HCT116 (cell line): ENCODE results near the gene CDYL. TPM values are rescaled to one million over a fixed set of nuclear protein-coding genes. Genes with fewer than 3 reads are reported as not detected.

Experiments used
- ATAC-seq: fragments of 200-7000 bp; cut with Tn5 transposase; 2 replicates; pipeline ENCODE4 v1.9.1; 2020; ENCODE audit warnings: mild to moderate bottlenecking, moderate library complexity
- BruUV-seq: library from RNA; stranded (reverse); fragments of 400-500 nt; replicated peaks from 2 replicates; lab custom pipeline; 2021; lab: Mats Ljungman, UMichigan
- CTCF ChIA-PET: fragments of 300-600 bp; sonication (Branson Sonifier 250); formaldehyde crosslinking; loops from one replicate; lab custom pipeline; 2021; ENCODE audit warnings: antibody characterized with exemption; lab: Charles Lee
- POLR2A ChIA-PET: fragments of 300-600, 350-600 bp; sonication (Branson Sonifier 250); formaldehyde crosslinking; loops from one replicate; lab custom pipeline; 2021; ENCODE audit warnings: antibody characterized with exemption; lab: Charles Lee
- RAD21 ChIA-PET, 2 experiments: fragments of 300-600 bp; sonication (Branson Sonifier 250); formaldehyde crosslinking; loops; one replicate each; lab custom pipeline; 2023; ENCODE audit warnings: low total read pairs in 2 of 2; ENCODE audit not compliant: uncharacterized antibody in 2 of 2, unreplicated experiment in 2 of 2, low non-redundant PET in 1 of 2; lab: Charles Lee
- DNase-seq: peaks from one replicate; pipeline ENCODE4 v3.0.0-alpha.2; 2010; ENCODE audit warnings: low read depth, low spot score
- H2AFZ ChIP-seq: fragments of 200-600 bp; shearing (Covaris generic), sonication (generic); 2 replicates; pipeline ENCODE4 v1.6.1; 2017; ENCODE audit warnings: low read depth, mixed run types, mixed read lengths, antibody characterized with exemption, low read length; ENCODE audit not compliant: poor library complexity, severe bottlenecking
- H3K27ac ChIP-seq: 2 replicates; pipeline ENCODE4 v1.5.1; 2012; ENCODE audit warnings: low read depth, low read length
- H3K27me3 ChIP-seq: fragments of 200-600 bp; sonication (generic); 2 replicates; pipeline ENCODE4 v1.6.1; 2016; ENCODE audit warnings: mixed run types, low read length, mixed read lengths; ENCODE audit not compliant: insufficient read depth
- H3K36me3 ChIP-seq, 2 experiments: fragments of 200-500 bp in 1 of 2; fragments of 200-600 bp in 1 of 2; sonication (Bioruptor generic) in 1 of 2; sonication (generic) in 1 of 2; 2 replicates each; pipeline versions ENCODE4 v1.5.1 to v1.6.1; 2014 to 2016; ENCODE audit warnings: low read length in 2 of 2, inconsistent platforms in 1 of 2, mixed read lengths in 1 of 2, mixed run types in 1 of 2; ENCODE audit not compliant: insufficient read depth in 2 of 2, control insufficient read depth in 1 of 2
- H3K4me1 ChIP-seq, 2 experiments: fragments of 200-600 bp in 1 of 2; sonication (generic) in 1 of 2; 2 replicates each; pipeline versions ENCODE4 v1.5.1 to v1.6.1; 2012 to 2017; ENCODE audit warnings: low read length in 2 of 2, inconsistent platforms in 1 of 2, mild to moderate bottlenecking in 1 of 2, mixed read lengths in 1 of 2, mixed run types in 1 of 2, moderate library complexity in 1 of 2; ENCODE audit not compliant: insufficient read depth in 2 of 2, control insufficient read depth in 1 of 2
- H3K4me2 ChIP-seq: fragments of 200-600 bp; sonication (generic); 2 replicates; pipeline ENCODE4 v1.6.1; 2017; ENCODE audit warnings: mixed run types, low read length, mixed read lengths
- H3K4me3 ChIP-seq, 2 experiments: fragments of 200-600 bp in 1 of 2; sonication (generic) in 1 of 2; replicated peaks in 1 of 2; 2 replicates each; pipeline ENCODE4 v1.5.1; 2011 to 2016; ENCODE audit warnings: low read length in 2 of 2, control low read depth in 1 of 2, low read depth in 1 of 2, mild to moderate bottlenecking in 1 of 2, mixed read lengths in 1 of 2, mixed run types in 1 of 2
- H3K79me2 ChIP-seq: fragments of 200-600 bp; sonication (generic); 2 replicates; pipeline ENCODE4 v1.6.1; 2017; ENCODE audit warnings: mild to moderate bottlenecking, mixed run types, low read length, moderate library complexity, mixed read lengths; ENCODE audit not compliant: insufficient read depth
- H3K9ac ChIP-seq: fragments of 200-600 bp; sonication (generic); 2 replicates; pipeline ENCODE4 v1.6.1; 2016; ENCODE audit warnings: low read length, mixed read lengths
- H3K9me2 ChIP-seq: fragments of 200-600 bp; sonication (generic), shearing (Covaris generic); 2 replicates; pipeline ENCODE4 v1.6.1; 2017; ENCODE audit warnings: mixed run types, mild to moderate bottlenecking, moderate library complexity; ENCODE audit not compliant: insufficient read depth
- H3K9me3 ChIP-seq, 2 experiments: fragments of 200-500 bp in 1 of 2; fragments of 200-600 bp in 1 of 2; sonication (Bioruptor generic) in 1 of 2; sonication (generic) in 1 of 2; 2 replicates each; pipeline ENCODE4 v1.6.1; 2014 to 2017; ENCODE audit warnings: low read length in 2 of 2, mixed read lengths in 2 of 2, inconsistent platforms in 1 of 2, low read depth in 1 of 2, mild to moderate bottlenecking in 1 of 2, mixed run types in 1 of 2, moderate library complexity in 1 of 2; ENCODE audit not compliant: control insufficient read depth in 1 of 2, insufficient read depth in 1 of 2
- H4K20me1 ChIP-seq: fragments of 200-600 bp; sonication (generic), shearing (Covaris generic); 2 replicates; pipeline ENCODE4 v1.6.1; 2017; ENCODE audit warnings: mixed run types, mild to moderate bottlenecking, moderate library complexity; ENCODE audit not compliant: insufficient read depth
- CTCF ChIP-seq, 3 experiments: fragments of 200-600 bp in 1 of 3; sonication (generic) in 1 of 3; IDR thresholded peaks in 2 of 3; conservative IDR thresholded peaks in 1 of 3; 2 replicates each; pipeline ENCODE4 v1.5.1; 2012 to 2017; ENCODE audit warnings: low read depth in 2 of 3, low read length in 2 of 3, antibody characterized with exemption in 1 of 3, borderline replicate concordance in 1 of 3, control low read depth in 1 of 3, mild to moderate bottlenecking in 1 of 3, mixed read lengths in 1 of 3, mixed run types in 1 of 3, moderate library complexity in 1 of 3; ENCODE audit not compliant: insufficient read depth in 1 of 3
- EGR1 ChIP-seq: IDR thresholded peaks from 2 replicates; pipeline ENCODE4 v1.6.1; 2012; ENCODE audit warnings: low read depth
- SP1 ChIP-seq: IDR thresholded peaks from 2 replicates; pipeline ENCODE4 v1.6.1; 2012; ENCODE audit warnings: low read depth
- ZFX ChIP-seq: fragments of 450-650 bp; IDR thresholded peaks from 2 replicates; pipeline ENCODE4 v1.6.1; 2017
- ZNF274 ChIP-seq: fragments of 200-500 bp; sonication (Bioruptor generic); IDR thresholded peaks from 2 replicates; pipeline ENCODE4 v1.6.1; 2014; ENCODE audit warnings: mild to moderate bottlenecking, low read depth, low read length, inconsistent platforms
- intact Hi-C: fragments of 100-400 bp; cut with micrococcal nuclease; formaldehyde crosslinking; loops from 2 replicates; pipeline ENCODE4 v1.10.0; 2022
- total RNA-seq: library from RNA; stranded (reverse); gene quantifications from one replicate; pipeline ENCODE4 v1.2.1, GENCODE V29; 2021; ENCODE audit not compliant: unreplicated experiment

Gene CDYL
- total RNA-seq, 1 experiment from 2014 or later: 42.6 TPM

- RAD21 ChIA-PET: no interaction called here
- H3K27me3 ChIP-seq: no peaks in the 10 kb centered on the region
- no peak overlapping the region for H3K9ac ChIP-seq
- DNase-seq (no peak), ATAC-seq (peak; percentile 58; the same call in 1 of the 2 replicates)
- BruUV-seq: no TSS peak
- H3K4me3 ChIP-seq: no peak overlapping the region
- peaks cover 6% of the 10 kb centered on the region for H4K20me1 ChIP-seq
- no peak overlapping the region for H3K27ac ChIP-seq
- CTCF ChIA-PET: interaction anchor here (0.7 kb wide), 1 partner anchor 14 kb away, joined by 3 read pairs; no protein-coding TSS in a partner anchor
- H2AFZ ChIP-seq: no peak overlapping the region
- H3K9me2 ChIP-seq: no peaks in the 10 kb centered on the region
- peaks cover 91% of the 10 kb centered on the region for H3K79me2 ChIP-seq
- H3K9me3 ChIP-seq: no peaks in the 10 kb centered on the region
- H3K36me3 ChIP-seq: no peaks in the 10 kb centered on the region
- H3K4me1 ChIP-seq: peaks cover 0 to 21% of the 10 kb centered on the region in 2 experiments; a peak in 3 of 4 replicates
- intact Hi-C loops: no loop called here
- H3K4me2 ChIP-seq: no peak overlapping the region
- TF ChIP-seq ZNF274 (no peak), CTCF (IDR thresholded peaks at IDR 0.05 in 2 of 3, conservative IDR thresholded peaks at IDR 0.05 in 1 of 3; ENCODE audit: borderline replicate concordance in 1 of 3, insufficient read depth in 1 of 3, low read depth in 2 of 3, low read length in 2 of 3) (peak in 2 of 3 experiments; percentile 27 to 43; a peak in 3 of 6 replicates)
- TF ChIP-seq, all 23 proteins: peak for 1
- POLR2A ChIA-PET: no interaction called here
These were observed 80.6 kb downstream of the CDYL start for GRCh38 chr6:4856785-4857184.

GRCh38 chr6:4858194-4859015, 82.2 kb downstream of the CDYL start:
- no peak overlapping the region for H3K4me3 ChIP-seq
- no peaks in the 10 kb centered on the region for H3K9me3 ChIP-seq
- CTCF ChIA-PET: interaction anchor here (1.7 kb wide), 1 partner anchor 10 kb away, joined by 8 read pairs; no protein-coding TSS in a partner anchor
- no peak overlapping the region for H3K4me2 ChIP-seq
- H4K20me1 ChIP-seq: peaks cover 6% of the 10 kb centered on the region
- no peaks in the 10 kb centered on the region for H3K36me3 ChIP-seq
- DNase-seq (no peak), ATAC-seq (no peak)
- intact Hi-C loops: no loop called here
- no peak overlapping the region for H3K27ac ChIP-seq
- H3K9ac ChIP-seq: no peak overlapping the region
- peaks cover 0 to 6% of the 10 kb centered on the region in 2 experiments; a peak in 2 of 4 replicates for H3K4me1 ChIP-seq
- H3K79me2 ChIP-seq: peaks cover 87% of the 10 kb centered on the region
- H3K27me3 ChIP-seq: no peaks in the 10 kb centered on the region
- TF ChIP-seq ZFX (no peak), EGR1 (no peak), SP1 (no peak)
- TF ChIP-seq, all 23 proteins: peak for 0
- no TSS peak for BruUV-seq
- POLR2A ChIA-PET: no interaction called here
- no peak overlapping the region for H2AFZ ChIP-seq
- RAD21 ChIA-PET: no interaction called here
- H3K9me2 ChIP-seq: no peaks in the 10 kb centered on the region
